GM20431 (cell line): ENCODE results near the gene DLGAP1.

Source experiments
- in situ Hi-C: fragments of 300-500 bp; cut with MseI, MboI; formaldehyde crosslinking; loops from one replicate; pipeline ENCODE4 v1.15.0; 2020; ENCODE audit warnings: low sequenced_read_pairs; ENCODE audit not compliant: unreplicated experiment

Gene DLGAP1

GRCh38 chr18:3808985-3809780, 645.9 kb downstream of the DLGAP1 start:
- in situ Hi-C loops = no loop called here

GRCh38 chr18:3806656-3807055, 648.5 kb downstream of the DLGAP1 start:
- in situ Hi-C loops = no loop called here

GRCh38 chr18:3804336-3804735, 650.8 kb downstream of the DLGAP1 start:
- in situ Hi-C loops = no loop called here

GRCh38 chr18:3803350-3803749, 651.8 kb downstream of the DLGAP1 start:
- in situ Hi-C loops = no loop called here

GRCh38 chr18:3799515-3799914, 655.6 kb downstream of the DLGAP1 start:
- in situ Hi-C loops = loop anchor here (25.0 kb wide), 1 partner anchor 213 kb away; no protein-coding TSS in a partner anchor

- in situ Hi-C loops = loop anchor here (25.0 kb wide), 1 partner anchor 214 kb away; no protein-coding TSS in a partner anchor
These were observed 657.1 kb downstream of the DLGAP1 start for GRCh38 chr18:3798032-3798431.

- in situ Hi-C loops = loop anchor here (25.0 kb wide), 1 partner anchor 216 kb away; no protein-coding TSS in a partner anchor
These were observed 658.7 kb downstream of the DLGAP1 start for GRCh38 chr18:3796434-3796833.

GRCh38 chr18:3794537-3795348, 660.4 kb downstream of the DLGAP1 start:
- in situ Hi-C loops = loop anchor here (25.0 kb wide), 1 partner anchor 218 kb away; no protein-coding TSS in a partner anchor

GRCh38 chr18:3793545-3793944, 661.6 kb downstream of the DLGAP1 start:
- in situ Hi-C loops = loop anchor here (25.0 kb wide), 1 partner anchor 219 kb away; no protein-coding TSS in a partner anchor

GRCh38 chr18:3793111-3793510, 662.0 kb downstream of the DLGAP1 start:
- in situ Hi-C loops = loop anchor here (25.0 kb wide), 1 partner anchor 219 kb away; no protein-coding TSS in a partner anchor

- in situ Hi-C loops = loop anchor here (25.0 kb wide), 1 partner anchor 220 kb away; no protein-coding TSS in a partner anchor
These were observed 662.4 kb downstream of the DLGAP1 start for GRCh38 chr18:3792711-3793110.

- in situ Hi-C loops = loop anchor here (25.0 kb wide), 1 partner anchor 221 kb away; no protein-coding TSS in a partner anchor
These were observed 663.9 kb downstream of the DLGAP1 start for GRCh38 chr18:3791238-3791637.

- in situ Hi-C loops = loop anchor here (25.0 kb wide), 1 partner anchor 222 kb away; no protein-coding TSS in a partner anchor
These were observed 664.4 kb downstream of the DLGAP1 start for GRCh38 chr18:3790703-3791102.

- in situ Hi-C loops = loop anchor here (25.0 kb wide), 1 partner anchor 223 kb away; no protein-coding TSS in a partner anchor
These were observed 665.6 kb downstream of the DLGAP1 start for GRCh38 chr18:3789525-3789924.

GRCh38 chr18:3784949-3785348, 670.2 kb downstream of the DLGAP1 start:
- in situ Hi-C loops = loop anchor here (25.0 kb wide), 1 partner anchor 227 kb away; no protein-coding TSS in a partner anchor

- in situ Hi-C loops = loop anchor here (25.0 kb wide), 1 partner anchor 229 kb away; no protein-coding TSS in a partner anchor
These were observed 672.2 kb downstream of the DLGAP1 start for GRCh38 chr18:3782901-3783300.

- in situ Hi-C loops = loop anchor here (25.0 kb wide), 1 partner anchor 235 kb away; no protein-coding TSS in a partner anchor
These were observed 677.4 kb downstream of the DLGAP1 start for GRCh38 chr18:3777719-3778118.

GRCh38 chr18:3777122-3777521, 678.0 kb downstream of the DLGAP1 start:
- in situ Hi-C loops = loop anchor here (25.0 kb wide), 1 partner anchor 235 kb away; no protein-coding TSS in a partner anchor

- in situ Hi-C loops = loop anchor here (25.0 kb wide), 1 partner anchor 236 kb away; no protein-coding TSS in a partner anchor
These were observed 679.1 kb downstream of the DLGAP1 start for GRCh38 chr18:3775996-3776395.

GRCh38 chr18:3773303-3773702, 681.8 kb downstream of the DLGAP1 start:
- in situ Hi-C loops = no loop called here
